GM12865 (cell line): ENCODE data around the gene SPRED1.

Source experiments
- DNase-seq: peaks from one replicate; pipeline ENCODE4 v3.0.0; 2010; ENCODE audit warnings: low read depth
- H3K4me3 ChIP-seq: 2 replicates; pipeline ENCODE4 v1.5.1; 2011; ENCODE audit warnings: mild to moderate bottlenecking, low read depth, low read length, control low read depth
- TF ChIP-seq, protein P1 (sequence below): IDR thresholded peaks from 2 replicates; pipeline ENCODE4 v1.5.1; 2011; ENCODE audit warnings: low read length, control low read depth, low read depth, inconsistent platforms; ENCODE audit not compliant: insufficient read depth; ENCODE audit errors: missing control alignments

Gene SPRED1

GRCh38 chr15:38369936-38370478 is 117.4 kb downstream of the SPRED1 start:
- TF ChIP-seq, protein P1, sequence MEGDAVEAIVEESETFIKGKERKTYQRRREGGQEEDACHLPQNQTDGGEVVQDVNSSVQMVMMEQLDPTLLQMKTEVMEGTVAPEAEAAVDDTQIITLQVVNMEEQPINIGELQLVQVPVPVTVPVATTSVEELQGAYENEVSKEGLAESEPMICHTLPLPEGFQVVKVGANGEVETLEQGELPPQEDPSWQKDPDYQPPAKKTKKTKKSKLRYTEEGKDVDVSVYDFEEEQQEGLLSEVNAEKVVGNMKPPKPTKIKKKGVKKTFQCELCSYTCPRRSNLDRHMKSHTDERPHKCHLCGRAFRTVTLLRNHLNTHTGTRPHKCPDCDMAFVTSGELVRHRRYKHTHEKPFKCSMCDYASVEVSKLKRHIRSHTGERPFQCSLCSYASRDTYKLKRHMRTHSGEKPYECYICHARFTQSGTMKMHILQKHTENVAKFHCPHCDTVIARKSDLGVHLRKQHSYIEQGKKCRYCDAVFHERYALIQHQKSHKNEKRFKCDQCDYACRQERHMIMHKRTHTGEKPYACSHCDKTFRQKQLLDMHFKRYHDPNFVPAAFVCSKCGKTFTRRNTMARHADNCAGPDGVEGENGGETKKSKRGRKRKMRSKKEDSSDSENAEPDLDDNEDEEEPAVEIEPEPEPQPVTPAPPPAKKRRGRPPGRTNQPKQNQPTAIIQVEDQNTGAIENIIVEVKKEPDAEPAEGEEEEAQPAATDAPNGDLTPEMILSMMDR = no peak
- no peak overlapping the region for H3K4me3 ChIP-seq
- DNase-seq = no peak

DNA sequence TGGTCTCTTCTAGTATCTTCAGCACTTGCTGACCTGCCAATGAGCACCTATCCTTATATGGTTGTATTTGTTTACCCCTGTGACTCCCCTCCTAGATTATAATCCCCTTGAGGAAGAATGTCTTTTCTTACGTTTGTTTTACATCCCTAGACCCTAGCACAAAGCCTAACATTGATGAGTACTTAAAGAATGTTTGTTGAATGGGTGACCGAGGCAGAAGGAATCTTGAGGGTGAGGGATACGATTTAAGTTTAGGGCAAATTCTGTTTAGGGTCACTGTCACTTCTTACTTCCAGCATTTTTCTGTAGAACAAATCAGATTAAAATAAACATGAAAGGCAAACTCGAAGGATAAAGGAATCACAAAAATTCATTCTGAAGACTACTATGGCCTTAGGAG is 120.4 kb downstream of the SPRED1 start:
- no peak overlapping the region for H3K4me3 ChIP-seq
- TF ChIP-seq, protein P1 = no peak
- DNase-seq = no peak

- DNase-seq = no peak
- no peak overlapping the region for H3K4me3 ChIP-seq
- TF ChIP-seq, protein P1 = no peak
These were observed 121.4 kb downstream of the SPRED1 start for GRCh38 chr15:38374029-38374428.

DNA sequence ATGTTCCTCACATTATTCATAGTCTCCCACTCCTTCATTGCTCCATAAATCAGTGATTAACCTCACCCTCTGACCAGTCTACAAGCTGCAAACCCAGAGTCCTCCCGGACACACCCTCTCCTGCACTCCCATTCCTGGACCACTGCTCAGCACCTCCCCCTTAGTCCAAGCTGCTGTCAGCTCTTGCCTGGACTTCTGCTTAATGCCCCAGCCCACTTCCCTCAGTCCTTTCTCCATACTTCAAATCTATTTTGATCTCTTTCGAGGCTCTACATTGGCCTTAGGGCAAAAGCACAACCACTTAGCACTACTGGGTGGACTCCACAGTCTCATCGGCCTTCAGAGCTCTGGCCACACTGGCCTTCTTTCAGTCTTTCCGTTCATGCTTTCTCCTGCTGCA is 121.9 kb downstream of the SPRED1 start:
- DNase-seq = no peak
- TF ChIP-seq, protein P1 = no peak
- H3K4me3 ChIP-seq = no peak overlapping the region

- TF ChIP-seq, protein P1 = no peak
- DNase-seq = no peak
- H3K4me3 ChIP-seq = no peak overlapping the region
These were observed 123.4 kb downstream of the SPRED1 start for GRCh38 chr15:38376081-38376480.

DNA sequence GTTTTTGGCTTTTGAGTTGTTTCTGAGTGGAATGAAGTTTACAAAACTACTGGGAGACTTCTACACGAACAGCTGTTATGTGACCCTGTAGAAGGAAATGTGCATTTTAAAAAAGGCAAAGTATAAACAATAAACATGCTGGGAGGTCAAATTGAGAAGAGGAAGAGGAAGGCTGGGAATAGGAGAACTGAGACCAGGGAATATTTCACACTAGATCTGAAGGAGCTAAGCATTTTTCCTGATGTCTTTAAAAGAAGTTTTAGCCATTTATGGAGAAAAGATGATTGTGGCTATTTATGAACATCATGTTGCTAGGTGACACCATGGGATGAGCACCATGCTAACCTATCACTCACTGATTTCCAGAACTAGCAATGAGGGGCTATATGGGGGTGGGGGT is 125.0 kb downstream of the SPRED1 start:
- no peak overlapping the region for H3K4me3 ChIP-seq
- no peak for DNase-seq
- TF ChIP-seq, protein P1 = no peak

DNA sequence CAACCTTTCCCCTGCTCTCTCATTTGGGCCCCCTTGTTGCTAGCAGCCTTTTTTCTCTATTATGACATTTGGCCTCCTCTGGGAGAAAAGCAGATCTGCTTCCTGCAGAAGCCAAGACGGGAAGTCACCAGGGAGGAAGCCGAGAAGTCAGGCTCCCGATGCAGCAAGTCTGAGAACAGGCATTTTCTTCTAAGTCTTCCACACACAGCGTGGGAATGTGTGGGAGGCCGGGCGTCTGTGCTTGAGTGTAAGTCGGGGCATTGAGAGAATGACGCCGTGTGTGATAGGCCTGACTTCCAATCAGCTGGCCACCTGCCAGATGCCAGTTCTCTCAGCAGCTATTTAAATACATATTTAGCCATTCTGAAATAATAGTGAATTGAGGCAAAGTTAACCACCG is 125.5 kb downstream of the SPRED1 start:
- DNase-seq = no peak
- TF ChIP-seq, protein P1 = no peak
- H3K4me3 ChIP-seq = no peak overlapping the region
